ENCODE data around the gene APEH.

Gene APEH

GRCh38 chr3:49673715-49674496, at the start of gene APEH:
TSS of gene APEH (plus strand) at chr3:49674351. CDS start at chr3:49674402, 51 bp downstream.
- no peak for DNase-seq

- no peak for DNase-seq
These were observed 49.1 kb upstream of the APEH start for GRCh38 chr3:49625071-49625470.

GRCh38 chr3:49626101-49626581, 48.0 kb upstream of the APEH start:
- no peak for DNase-seq

DNA sequence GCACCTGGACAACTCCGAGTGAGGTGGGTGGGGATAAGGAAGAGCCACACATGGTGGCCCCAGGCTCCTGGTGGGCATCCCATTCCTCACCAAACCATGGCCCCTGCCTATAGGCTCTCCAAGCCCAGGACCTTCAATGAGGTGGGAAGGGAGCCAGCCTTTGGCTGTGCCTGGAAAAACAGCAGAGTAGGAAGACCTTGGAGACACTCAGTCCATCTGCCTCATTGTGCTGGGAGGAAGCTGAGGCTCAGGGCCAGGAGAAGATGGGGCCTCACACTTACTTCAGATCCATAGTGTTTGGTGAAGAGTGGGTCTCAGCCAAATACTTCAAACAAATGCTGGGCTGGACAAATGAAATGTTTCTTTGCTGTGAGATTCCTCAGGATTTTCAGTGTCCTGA, 47.4 kb upstream of the APEH start:
- no peak for DNase-seq

DNA sequence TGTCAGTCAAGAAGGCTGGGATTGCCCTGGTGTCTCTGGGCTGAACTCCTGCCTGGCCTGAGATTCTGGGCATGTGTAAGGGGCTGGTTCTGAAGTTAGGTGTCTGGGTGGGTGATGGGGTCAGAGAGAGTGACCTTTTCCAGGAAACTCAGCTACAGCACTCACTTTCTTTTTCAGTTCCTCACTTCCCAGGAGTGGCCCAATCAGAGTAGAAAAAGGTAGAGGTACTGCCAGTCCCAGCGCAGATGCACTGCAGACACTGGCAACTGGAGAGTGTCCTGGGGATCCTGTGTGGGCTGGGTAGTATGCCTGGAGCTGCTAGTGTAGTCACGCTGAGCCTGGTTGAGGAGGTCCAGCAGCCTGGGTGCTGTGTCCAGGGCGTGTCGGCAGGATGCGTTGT, 46.5 kb upstream of the APEH start:
- no peak for DNase-seq

- DNase-seq = no peak
These were observed 45.9 kb upstream of the APEH start for GRCh38 chr3:49628249-49628648.

GRCh38 chr3:49629451-49629850, 44.7 kb upstream of the APEH start:
- DNase-seq = no peak

- DNase-seq = no peak
These were observed 44.3 kb upstream of the APEH start for GRCh38 chr3:49629866-49630265.

GRCh38 chr3:49630784-49631183, 43.4 kb upstream of the APEH start:
- DNase-seq = no peak

DNA sequence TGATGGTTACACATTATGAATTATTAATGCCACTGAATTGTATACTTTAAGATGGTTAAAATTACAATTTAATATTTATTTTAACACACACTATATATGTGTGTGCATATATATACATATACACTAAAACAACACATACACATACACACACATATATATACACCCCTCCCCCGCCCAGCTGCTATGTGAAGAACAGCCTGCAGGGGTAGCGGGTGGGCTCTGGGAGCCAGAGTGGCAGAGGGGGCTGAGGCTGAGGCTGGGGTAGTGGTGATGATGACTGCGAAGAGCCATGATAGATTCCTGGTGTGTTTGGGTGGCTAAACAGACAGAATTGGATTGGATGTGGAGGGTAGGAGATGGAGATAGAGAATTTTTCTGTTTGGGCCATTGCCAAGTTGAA, 39.4 kb upstream of the APEH start:
- DNase-seq = no peak

DNA sequence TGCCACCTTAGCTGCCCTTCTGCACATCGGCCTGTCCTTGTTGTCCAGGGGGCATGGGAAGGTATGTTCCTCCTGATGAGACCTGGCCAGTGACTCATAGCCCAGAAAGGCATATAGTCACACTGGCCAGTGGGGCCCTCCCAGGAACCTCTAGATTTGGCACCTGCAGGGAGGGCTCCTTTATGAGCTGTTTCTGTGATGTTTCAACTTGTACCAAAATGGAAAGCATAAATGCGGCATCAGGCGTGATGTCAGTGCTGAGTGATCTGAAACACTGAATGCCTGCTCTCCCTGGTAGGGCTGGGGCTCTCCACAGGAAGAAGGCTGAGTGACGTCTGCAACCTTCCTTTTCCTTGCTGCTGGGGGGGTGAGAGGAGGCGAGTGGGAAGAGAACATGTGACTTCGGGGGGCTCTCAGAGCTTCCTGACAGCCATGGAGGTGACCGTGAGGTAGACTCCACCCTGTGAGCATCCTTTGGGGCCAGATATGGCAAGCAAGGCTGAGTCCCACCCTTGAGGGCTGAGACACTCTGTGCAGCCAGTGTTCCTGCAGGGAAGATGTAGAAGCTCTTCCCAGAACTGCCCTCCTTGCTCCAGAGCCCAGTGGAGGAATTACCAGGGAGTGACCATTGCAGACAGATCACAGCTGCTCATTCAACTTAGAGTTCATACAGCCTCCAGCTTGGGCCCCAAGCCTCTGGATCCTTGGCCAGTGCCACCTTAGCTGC, 37.1 kb upstream of the APEH start:
- no peak for DNase-seq

DNA sequence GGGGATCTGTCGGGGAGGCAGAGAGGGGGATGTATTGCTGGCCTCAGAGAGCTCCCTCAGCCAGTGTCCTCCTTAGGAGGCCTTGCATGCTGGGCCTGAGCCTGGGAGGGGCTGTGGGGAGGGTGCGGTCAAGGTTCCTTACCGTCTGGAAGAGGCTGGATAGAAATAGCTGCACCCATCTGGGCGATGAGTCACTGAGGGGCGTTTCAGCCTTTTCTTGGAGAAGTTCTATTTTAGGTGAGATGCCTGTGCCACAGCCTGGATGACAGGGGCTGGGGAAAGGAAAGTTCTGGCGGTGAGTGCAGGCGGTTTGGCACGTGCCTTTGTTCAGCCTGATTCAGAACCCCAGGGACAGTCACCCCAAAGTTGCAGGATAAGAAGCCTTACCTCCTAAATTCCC, 35.7 kb upstream of the APEH start:
- DNase-seq = no peak

DNA sequence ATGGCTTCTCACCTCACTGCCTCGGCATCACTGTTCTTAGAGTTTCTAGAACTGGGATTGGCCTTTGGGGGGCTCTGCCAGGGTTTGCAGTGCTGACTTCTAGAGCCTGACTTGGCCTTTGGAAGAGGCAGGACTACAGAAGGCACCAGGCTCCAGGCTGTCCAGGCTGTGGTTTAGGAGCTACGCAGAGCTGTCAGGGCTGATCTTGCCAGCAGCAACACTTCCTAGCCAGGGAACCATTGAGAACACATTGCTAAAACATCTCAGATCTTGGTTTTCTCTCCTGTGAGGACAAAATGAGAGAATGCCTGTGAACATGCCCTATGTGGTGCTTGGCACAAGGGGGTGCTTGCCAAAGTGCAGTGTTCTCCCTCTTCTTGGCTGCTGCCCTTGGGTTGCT, 34.6 kb upstream of the APEH start:
- DNase-seq = no peak

DNA sequence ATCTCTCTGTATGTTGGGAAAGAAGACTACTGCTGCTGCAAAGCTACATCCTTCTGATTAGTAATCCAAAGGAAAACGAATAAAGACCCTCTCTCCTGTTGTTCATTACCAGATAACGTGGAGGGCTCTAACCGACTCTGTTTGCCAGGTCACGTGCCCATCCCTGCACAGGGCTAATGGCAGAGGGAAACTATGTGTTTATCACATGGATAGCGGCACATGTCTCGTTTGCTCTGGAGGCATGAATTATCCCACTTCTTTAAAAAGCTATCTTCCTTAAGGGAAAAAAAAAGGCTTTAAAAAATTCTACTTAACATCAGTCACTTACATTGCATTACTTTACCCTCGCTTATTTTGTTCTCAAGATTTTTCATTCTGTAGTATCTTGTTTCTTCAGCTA, 32.9 kb upstream of the APEH start:
- DNase-seq = no peak

GRCh38 chr3:49641921-49642707, 32.0 kb upstream of the APEH start:
- no peak for DNase-seq

GRCh38 chr3:49642708-49643145, 31.4 kb upstream of the APEH start:
- DNase-seq = no peak

DNA sequence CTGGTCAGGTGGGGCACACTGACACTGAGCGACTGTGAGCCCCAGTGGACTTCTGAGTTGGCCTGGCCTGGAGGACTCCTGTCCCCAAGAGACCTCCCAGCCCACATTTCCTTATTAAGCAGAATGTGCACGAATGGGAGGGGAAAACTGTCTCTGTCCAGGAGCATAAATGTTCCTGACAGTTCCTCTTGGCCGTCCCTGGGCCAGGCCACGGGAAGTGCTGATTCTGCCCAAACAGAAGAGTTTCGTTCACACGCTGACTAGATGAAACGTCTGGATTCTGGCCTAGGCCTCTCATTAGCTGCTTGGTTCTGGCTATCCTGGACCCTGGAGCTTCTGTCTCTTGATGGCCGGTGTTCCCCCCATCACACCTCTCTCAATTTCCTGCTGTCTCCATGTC, 29.5 kb upstream of the APEH start:
- no peak for DNase-seq

- no peak for DNase-seq
These were observed 27.9 kb upstream of the APEH start for GRCh38 chr3:49646236-49646635.

- no peak for DNase-seq
These were observed 26.4 kb upstream of the APEH start for GRCh38 chr3:49647741-49648140.

GRCh38 chr3:49648354-49649019, 25.7 kb upstream of the APEH start:
- DNase-seq = no peak

DNA sequence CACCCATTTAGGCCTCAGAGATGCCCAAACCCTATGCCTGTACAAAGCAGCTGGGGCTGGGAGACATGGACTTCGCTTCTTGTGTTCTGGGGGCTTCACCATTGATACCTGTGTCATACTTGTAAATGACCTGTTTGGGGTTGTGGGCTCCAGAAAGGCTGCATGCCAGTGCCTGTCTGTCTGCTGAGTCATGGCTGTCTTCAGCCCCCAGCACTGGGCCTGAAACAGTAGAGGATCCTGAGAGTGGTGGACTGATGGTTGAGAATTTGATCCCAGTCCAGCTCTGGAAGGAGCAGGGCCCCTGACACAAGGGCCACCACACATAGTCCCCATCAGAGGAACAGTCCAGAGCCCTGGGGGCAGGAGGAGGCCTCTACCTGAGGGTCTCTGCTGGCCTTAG, 24.6 kb upstream of the APEH start:
- no peak for DNase-seq

GRCh38 chr3:49650177-49650576, 24.0 kb upstream of the APEH start:
- no peak for DNase-seq

DNA sequence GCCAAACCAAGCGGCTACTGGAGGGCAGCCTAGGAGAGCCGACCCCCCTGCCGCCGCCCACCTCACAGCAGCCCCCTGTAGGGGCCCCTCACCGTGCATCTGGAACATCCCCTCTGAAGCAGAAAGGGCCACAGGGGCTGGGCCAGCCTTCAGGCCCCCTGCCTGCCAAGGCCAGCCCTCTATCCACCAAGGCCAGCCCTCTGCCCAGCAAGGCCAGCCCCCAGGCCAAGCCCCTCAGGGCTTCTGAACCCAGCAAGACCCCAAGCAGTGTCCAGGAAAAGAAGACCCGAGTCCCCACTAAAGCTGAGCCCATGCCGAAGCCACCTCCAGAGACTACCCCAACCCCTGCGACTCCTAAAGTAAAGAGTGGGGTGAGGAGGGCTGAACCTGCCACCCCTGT, 23.5 kb upstream of the APEH start:
- DNase-seq = no peak
